Gastroesophageal sphincter (tissue), 4 donors: ENCODE data around the gene ZNF48. TPM values are rescaled to one million over a fixed set of nuclear protein-coding genes. Genes with fewer than 3 reads are reported as not detected.

Experiments
- ATAC-seq: fragments of 150-250 bp; one replicate; pipeline ENCODE4 v1.9.1; 2016; ENCODE audit warnings: mild to moderate bottlenecking, moderate library complexity
- H3K27ac ChIP-seq, 4 donors: fragments of 200-600 bp; sonication (generic) in 3 of 4; 1 replicate in 3 of 4; 2 replicates in 1 of 4; pipeline ENCODE4 v1.5.1; 2016 to 2019
- H3K27me3 ChIP-seq: fragments of 200-600 bp; sonication (generic); one replicate; pipeline ENCODE4 v1.5.1; 2019
- H3K36me3 ChIP-seq, 2 donors: fragments of 200-600 bp; sonication (generic); one replicate each; pipeline ENCODE4 v1.5.1; 2019; ENCODE audit warnings: control low read depth in 1 of 2
- H3K4me1 ChIP-seq, 3 donors: fragments of 200-600 bp; sonication (generic); 1 replicate in 2 of 3; 2 replicates in 1 of 3; pipeline ENCODE4 v1.5.1; 2016 to 2019; ENCODE audit warnings: control low read depth in 2 of 3
- H3K4me3 ChIP-seq, 2 donors: fragments of 200-600 bp; sonication (generic); one replicate each; pipeline ENCODE4 v1.5.1; 2019; ENCODE audit warnings: mild to moderate bottlenecking in 1 of 2, moderate library complexity in 1 of 2
- H3K9me3 ChIP-seq, 3 donors: fragments of 200-600 bp; sonication (generic); one replicate each; pipeline ENCODE4 v1.5.1; 2017 to 2019; ENCODE audit warnings: control low read depth in 2 of 3
- EP300 ChIP-seq: sonication (generic); formaldehyde crosslinking; IDR thresholded peaks from one replicate; pipeline ENCODE4 v1.6.1; 2017; ENCODE audit warnings: antibody characterized with exemption, mild to moderate bottlenecking
- POLR2A ChIP-seq, 2 donors: fragments of 450-650 bp; IDR thresholded peaks; one replicate each; pipeline ENCODE4 v1.6.1; 2017; ENCODE audit warnings: antibody characterized with exemption in 2 of 2, mild to moderate bottlenecking in 2 of 2, moderate library complexity in 1 of 2
- POLR2AphosphoS5 ChIP-seq: sonication (generic); formaldehyde crosslinking; IDR thresholded peaks from one replicate; pipeline ENCODE4 v1.6.1; 2017; ENCODE audit warnings: antibody characterized with exemption
- WGBS, 2 donors: methylation state at CpG; one replicate each; pipeline ENCODE4 v1.1.5; 2018; ENCODE audit warnings: low coverage in 1 of 2; 5-methylcytosine and 5-hydroxymethylcytosine counted together
- total RNA-seq, 4 donors: library from RNA; depleted of rRNA; stranded (reverse); fragments of >200 nt; gene quantifications; one replicate each; pipeline ENCODE4 v1.1.0, GENCODE V29; 2016
- TF ChIP-seq, protein P1 (sequence below), 4 experiments: fragments of 200-600 bp in 2 of 4; fragments of 450-650 bp in 2 of 4; sonication (generic) in 1 of 4; IDR thresholded peaks; one replicate each; pipeline ENCODE4 v1.5.1; 2017 to 2019; ENCODE audit warnings: antibody characterized with exemption in 4 of 4, mild to moderate bottlenecking in 2 of 4, moderate library complexity in 2 of 4

The ZNF48 gene
- total RNA-seq, 4 donors from 2014 or later: 7.9 to 17.5 (median 12.2) TPM

DNA sequence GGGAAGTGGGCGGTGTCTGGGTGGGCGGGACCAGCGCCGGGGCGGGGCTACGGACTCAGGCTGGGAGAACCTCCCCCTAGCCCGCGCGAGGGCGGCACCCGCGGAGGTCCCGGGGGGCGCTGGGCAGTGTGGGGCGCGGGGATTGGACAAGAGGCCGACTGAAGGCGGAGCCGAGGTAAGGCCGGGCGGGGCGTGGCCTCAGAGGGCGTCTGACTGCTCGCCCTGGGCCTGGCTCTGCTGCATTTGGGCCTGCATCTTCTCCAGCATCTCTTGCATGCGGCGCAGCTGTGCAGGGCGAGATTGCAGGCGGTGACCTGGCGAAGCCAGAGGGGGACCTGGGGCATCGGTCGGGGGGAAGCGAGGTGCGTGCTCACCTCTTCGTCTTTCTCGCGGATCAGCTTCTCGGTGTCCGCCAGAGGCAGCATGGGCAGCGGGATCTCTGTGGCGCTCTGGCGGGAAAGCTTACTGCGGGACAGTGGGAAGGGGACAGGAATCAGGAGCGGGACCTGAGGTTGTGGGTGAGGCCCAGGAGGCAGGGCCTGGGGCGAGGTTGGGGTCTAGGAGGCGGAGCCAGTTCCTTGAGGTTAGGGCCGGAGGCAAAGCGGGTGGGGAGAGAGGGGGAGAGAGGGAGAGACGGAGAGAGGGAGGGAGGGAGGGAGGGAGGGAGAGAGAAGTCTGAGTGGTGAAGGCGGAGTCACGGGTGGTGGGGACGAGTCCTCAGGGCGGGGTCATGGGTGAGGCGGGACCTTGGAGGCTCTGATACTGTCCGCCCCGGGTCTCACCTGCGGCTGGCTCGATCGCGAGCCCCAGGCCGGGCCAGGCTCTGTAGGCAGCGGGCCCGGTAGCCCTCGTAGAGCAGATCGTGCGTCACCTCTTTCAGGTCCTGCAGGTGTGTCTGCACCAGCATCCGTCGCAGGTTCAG is 16.7 kb upstream of the ZNF48 start:
- Histone ChIP-seq H3K27ac (peak overlapping the region; percentile 90 to 100 (median 99)), H3K4me3 (peak overlapping the region; percentile 44 to 68), H3K9me3 (no peaks in the 10 kb centered on the region), H3K4me1 (peaks cover 0 to 46% (median 10%) of the 10 kb centered on the region in 3 donors), H3K27me3 (no peaks in the 10 kb centered on the region), H3K36me3 (no peaks in the 10 kb centered on the region)
- 0 to 20% methylated on average over 1 of the region's 67 CpGs for WGBS, 2 donors
- TF ChIP-seq, protein P1, sequence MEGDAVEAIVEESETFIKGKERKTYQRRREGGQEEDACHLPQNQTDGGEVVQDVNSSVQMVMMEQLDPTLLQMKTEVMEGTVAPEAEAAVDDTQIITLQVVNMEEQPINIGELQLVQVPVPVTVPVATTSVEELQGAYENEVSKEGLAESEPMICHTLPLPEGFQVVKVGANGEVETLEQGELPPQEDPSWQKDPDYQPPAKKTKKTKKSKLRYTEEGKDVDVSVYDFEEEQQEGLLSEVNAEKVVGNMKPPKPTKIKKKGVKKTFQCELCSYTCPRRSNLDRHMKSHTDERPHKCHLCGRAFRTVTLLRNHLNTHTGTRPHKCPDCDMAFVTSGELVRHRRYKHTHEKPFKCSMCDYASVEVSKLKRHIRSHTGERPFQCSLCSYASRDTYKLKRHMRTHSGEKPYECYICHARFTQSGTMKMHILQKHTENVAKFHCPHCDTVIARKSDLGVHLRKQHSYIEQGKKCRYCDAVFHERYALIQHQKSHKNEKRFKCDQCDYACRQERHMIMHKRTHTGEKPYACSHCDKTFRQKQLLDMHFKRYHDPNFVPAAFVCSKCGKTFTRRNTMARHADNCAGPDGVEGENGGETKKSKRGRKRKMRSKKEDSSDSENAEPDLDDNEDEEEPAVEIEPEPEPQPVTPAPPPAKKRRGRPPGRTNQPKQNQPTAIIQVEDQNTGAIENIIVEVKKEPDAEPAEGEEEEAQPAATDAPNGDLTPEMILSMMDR (IDR thresholded peaks at IDR 0.05): peak in 2 of 4 experiments; percentile 27 to 40
- peak; percentile 43 for TF ChIP-seq POLR2AphosphoS5
- peak; percentile 39 to 42 for TF ChIP-seq POLR2A (IDR thresholded peaks at IDR 0.05)
- TF ChIP-seq EP300: no peak
- ATAC-seq: peak; percentile 95

DNA sequence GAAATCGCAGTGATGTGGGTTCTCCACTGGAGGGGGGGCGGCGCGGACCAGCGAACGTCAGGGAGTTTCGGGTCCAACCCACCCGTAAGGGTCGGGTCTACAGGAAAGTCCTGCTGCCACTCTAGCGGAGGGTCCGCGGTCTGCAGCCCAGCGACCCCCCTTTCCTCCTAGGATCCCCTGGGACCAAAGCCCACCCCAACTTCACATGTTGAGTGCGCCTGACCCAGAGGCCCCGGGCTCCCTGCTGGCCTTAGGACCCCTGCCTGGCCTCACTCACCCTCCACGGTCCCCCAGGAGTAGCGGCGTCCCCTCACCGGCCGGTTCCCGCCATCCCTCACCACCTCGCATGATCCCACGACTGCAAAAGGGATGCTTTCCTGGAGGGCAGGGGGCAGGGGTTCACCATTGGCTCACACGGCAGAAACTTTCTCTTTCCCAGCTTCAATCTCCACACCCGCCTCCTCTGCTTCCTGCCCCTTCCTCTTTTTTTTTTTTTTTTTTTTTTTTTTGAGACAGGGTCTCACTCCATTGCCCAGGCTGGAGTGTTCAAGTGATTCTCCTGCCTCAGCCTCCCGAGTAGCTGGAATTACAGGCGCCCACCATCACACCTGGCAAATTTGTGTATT is 15.9 kb upstream of the ZNF48 start:
- H3K27me3 ChIP-seq: no peaks in the 10 kb centered on the region
- no peak for ATAC-seq
- H3K36me3 ChIP-seq: no peaks in the 10 kb centered on the region
- H3K27ac ChIP-seq: peak overlapping the region; percentile 83 to 100 (median 99)
- 47% methylated on average over 10 of the region's 27 CpGs; no CpG with 5 or more reads in 1 of the 2 donors for WGBS, 2 donors
- TF ChIP-seq, protein P1 (IDR thresholded peaks at IDR 0.05): no peak
- TF ChIP-seq EP300: no peak
- no peak for TF ChIP-seq POLR2AphosphoS5
- TF ChIP-seq POLR2A (IDR thresholded peaks at IDR 0.05): no peak
- H3K4me1 ChIP-seq: peaks cover 0 to 51% (median 10%) of the 10 kb centered on the region in 3 donors
- H3K9me3 ChIP-seq: no peaks in the 10 kb centered on the region
- H3K4me3 ChIP-seq: peak overlapping the region; percentile 44 to 68

DNA sequence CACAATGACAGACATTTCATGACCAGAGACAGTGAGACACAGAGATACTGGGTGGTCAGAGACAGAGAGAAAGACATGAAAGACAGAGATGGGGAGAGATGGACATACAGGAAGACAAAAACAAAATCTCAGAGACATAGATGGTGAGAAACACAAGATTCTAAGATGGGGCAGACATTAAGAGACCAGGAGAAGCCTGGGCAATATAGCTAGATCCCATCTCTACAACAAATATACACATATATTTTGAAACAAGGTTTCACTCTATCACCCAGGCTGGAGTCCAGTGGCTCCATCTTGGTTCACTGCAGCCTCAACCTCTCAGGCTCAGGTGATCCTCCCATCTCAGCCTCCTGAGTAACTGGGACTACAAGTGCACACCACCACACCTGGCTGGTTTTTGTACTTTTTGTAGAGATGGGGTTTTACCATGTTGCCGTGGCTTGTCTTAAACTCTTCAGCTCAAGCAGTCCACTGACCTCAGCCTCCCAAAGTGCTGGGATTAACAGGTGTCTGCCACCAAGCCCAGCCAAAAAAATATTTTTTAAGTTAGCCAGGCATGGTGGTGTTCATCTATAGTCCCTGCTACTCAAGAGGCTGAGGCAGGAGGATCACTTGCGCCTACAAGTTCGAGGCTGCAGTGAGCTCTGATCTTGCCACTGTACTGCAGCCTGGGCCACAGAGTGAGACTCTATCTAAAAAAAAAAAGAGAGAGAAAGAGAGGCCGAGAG is 15.0 kb upstream of the ZNF48 start:
- peak overlapping the region in 1 of 4 donors; percentile 100 for H3K27ac ChIP-seq
- ATAC-seq: no peak

DNA sequence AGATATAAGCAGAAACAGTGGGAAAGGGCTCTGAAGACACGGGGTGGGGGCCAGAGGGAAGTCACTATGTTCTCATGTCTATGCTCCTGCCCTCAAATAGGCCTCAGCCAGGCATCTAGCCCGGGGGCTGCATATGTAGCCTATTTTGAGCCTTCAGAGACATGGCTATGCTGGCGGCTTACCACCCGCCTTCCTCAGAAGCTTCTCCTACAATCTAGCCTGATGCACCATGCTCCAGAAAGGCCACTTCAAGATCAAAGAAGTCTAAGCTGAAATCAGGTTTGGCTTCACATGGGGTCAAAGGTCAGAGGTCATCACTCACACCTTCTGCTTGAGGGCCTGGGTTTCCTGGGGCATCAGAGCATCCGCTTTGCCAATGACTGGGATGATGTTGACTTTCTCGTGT is 14.4 kb upstream of the ZNF48 start:
- H3K36me3 ChIP-seq: no peaks in the 10 kb centered on the region

More for the DNA sequence above, 15.0 kb upstream of the ZNF48 start:
- H3K27me3 ChIP-seq: no peaks in the 10 kb centered on the region
- 90 to 100% methylated on average over 1 to 4 of the region's 4 CpGs for WGBS, 2 donors
- TF ChIP-seq EP300: no peak
- TF ChIP-seq POLR2AphosphoS5: no peak
- TF ChIP-seq, protein P1 (IDR thresholded peaks at IDR 0.05): no peak
- no peak for TF ChIP-seq POLR2A (IDR thresholded peaks at IDR 0.05)
- peaks cover 0 to 51% (median 10%) of the 10 kb centered on the region in 3 donors for H3K4me1 ChIP-seq
- H3K4me3 ChIP-seq: no peak overlapping the region
- no peaks in the 10 kb centered on the region for H3K9me3 ChIP-seq
- no peaks in the 10 kb centered on the region for H3K36me3 ChIP-seq

More for the DNA sequence above, 14.4 kb upstream of the ZNF48 start:
- H3K9me3 ChIP-seq: no peaks in the 10 kb centered on the region
- 68 to 80% methylated on average over 2 to 4 of the region's 6 CpGs for WGBS, 2 donors
- ATAC-seq: no peak
- H3K27me3 ChIP-seq: no peaks in the 10 kb centered on the region
- H3K27ac ChIP-seq: peak overlapping the region in 2 of 4 donors; percentile 12 to 35
- peaks cover 0 to 51% (median 10%) of the 10 kb centered on the region in 3 donors for H3K4me1 ChIP-seq
- no peak overlapping the region for H3K4me3 ChIP-seq
- TF ChIP-seq POLR2A (IDR thresholded peaks at IDR 0.05) (no peak), POLR2AphosphoS5 (no peak), EP300 (no peak)
- TF ChIP-seq, protein P1 (IDR thresholded peaks at IDR 0.05): no peak
